ENCODE data around the gene CRIP3. TPM values are rescaled to one million over a fixed set of nuclear protein-coding genes. Genes with fewer than 3 reads are reported as not detected.

CRIP3 gene
- total and polyA plus RNA-seq, 2 of the 13 experiments (the other 11 are each of a cell fraction or from before 2014, with no cell fraction given) = 6.3 to 9.3 TPM

GRCh38 chr6:43286980-43287716 is 21.5 kb downstream of the CRIP3 start (continued):
- no peak for TF ChIP-seq REST (IDR thresholded peaks at IDR 0.05; ENCODE audit: borderline replicate concordance in 1 of 2, low read depth in 1 of 2, low read length in 2 of 2)
- TF ChIP-seq ZNF570 (CRISPR knock-in tag; IDR thresholded peaks at IDR 0.05; ENCODE audit: borderline replicate concordance) = no peak
- TF ChIP-seq THAP11 (CRISPR knock-in tag; IDR thresholded peaks at IDR 0.05) = no peak
- TF ChIP-seq HOXD1 (CRISPR knock-in tag; IDR thresholded peaks at IDR 0.05) = no peak
- TF ChIP-seq CCAR2 (optimal IDR thresholded peaks at IDR 0.05; ENCODE audit: low read depth, low read length) = no peak
- no peak for TF ChIP-seq ZSCAN31 (CRISPR knock-in tag; IDR thresholded peaks at IDR 0.05; ENCODE audit: low read depth)
- no peak for TF ChIP-seq NFKB2 (CRISPR knock-in tag; IDR thresholded peaks at IDR 0.05; ENCODE audit: borderline replicate concordance)
- no peak for TF ChIP-seq GFI1 (CRISPR knock-in tag; IDR thresholded peaks at IDR 0.05; ENCODE audit: borderline replicate concordance)
- TF ChIP-seq RARA (CRISPR knock-in tag; IDR thresholded peaks at IDR 0.05) = peak; percentile 73
- no peak for TF ChIP-seq ZNF777 (CRISPR knock-in tag; IDR thresholded peaks at IDR 0.05)
- no peak for TF ChIP-seq ZNF710 (CRISPR knock-in tag; IDR thresholded peaks at IDR 0.05; ENCODE audit: borderline replicate concordance)
- TF ChIP-seq MEF2D (CRISPR knock-in tag; IDR thresholded peaks at IDR 0.05) = no peak
- TF ChIP-seq CAMTA2 (CRISPR knock-in tag; IDR thresholded peaks at IDR 0.05; ENCODE audit: borderline replicate concordance) = no peak
- no peak for TF ChIP-seq HHEX (CRISPR knock-in tag; IDR thresholded peaks at IDR 0.05)
- no peak for TF ChIP-seq TCF7 (IDR thresholded peaks at IDR 0.05; ENCODE audit: low read depth)
- no peak for TF ChIP-seq SOX6 (IDR thresholded peaks at IDR 0.05)
- 0 out of 2 replicates have a peak, but pooled peaks have one; percentile 24 for TF ChIP-seq SOX6 (CRISPR knock-in tag; IDR thresholded peaks at IDR 0.05)
- TF ChIP-seq RFX5 (IDR thresholded peaks at IDR 0.05; ENCODE audit: low read depth, low read length) = no peak
- no peak for TF ChIP-seq ARNT2 (CRISPR knock-in tag; IDR thresholded peaks at IDR 0.05; ENCODE audit: low read depth)
- no peak for TF ChIP-seq NFKBIZ (CRISPR knock-in tag; IDR thresholded peaks at IDR 0.05)
- peak; percentile 11; the same call in 1 of the 2 replicates for TF ChIP-seq ZNF263 (CRISPR knock-in tag; IDR thresholded peaks at IDR 0.05)
- TF ChIP-seq SP4 (CRISPR knock-in tag; IDR thresholded peaks at IDR 0.05) = peak; percentile 61; the same call in 1 of the 2 replicates
- 0 out of 2 replicates have a peak, but pooled peaks have one; percentile 37 for TF ChIP-seq ZNF256 (CRISPR knock-in tag; conservative IDR thresholded peaks at IDR 0.05)
- TF ChIP-seq ZNF484 (CRISPR knock-in tag; IDR thresholded peaks at IDR 0.05; ENCODE audit: borderline replicate concordance, low read depth) = 0 out of 2 replicates have a peak, but pooled peaks have one; percentile 47
- peak; percentile 54 for TF ChIP-seq HNF4A (CRISPR knock-in tag; IDR thresholded peaks at IDR 0.05)
- TF ChIP-seq SRF (IDR thresholded peaks at IDR 0.05; ENCODE audit: low read depth, low read length) = no peak
- no peak for TF ChIP-seq ZNF564 (CRISPR knock-in tag; IDR thresholded peaks at IDR 0.05)
